ENCODE results near the gene SPECC1. TPM values are rescaled to one million over a fixed set of nuclear protein-coding genes. Genes with fewer than 3 reads are reported as not detected.

SPECC1 gene
- total RNA-seq, 1 donor from 2014 or later, result 26.9 TPM

- Histone ChIP-seq H3K9me3 (no peaks in the 10 kb centered on the region), H3K27me3 (ENCODE audit: low read depth) (no peaks in the 10 kb centered on the region), H3K4me3 (no peak overlapping the region), H3K4me1 (no peaks in the 10 kb centered on the region), H3K27ac (no peak overlapping the region), H3K36me3 (no peaks in the 10 kb centered on the region)
- no peak for DNase-seq
- TF ChIP-seq CTCF (IDR thresholded peaks at IDR 0.05), result no peak
- ATAC-seq, result no peak
- intact Hi-C loops (cut with DNase I), result no loop called here
Measured at GRCh38 chr17:20197272-20197926, 188.2 kb downstream of the SPECC1 start.

- Histone ChIP-seq H3K27ac (no peak overlapping the region), H3K4me1 (no peaks in the 10 kb centered on the region), H3K36me3 (no peaks in the 10 kb centered on the region), H3K4me3 (no peak overlapping the region), H3K9me3 (no peaks in the 10 kb centered on the region), H3K27me3 (ENCODE audit: low read depth) (no peaks in the 10 kb centered on the region)
- intact Hi-C loops (cut with DNase I), result no loop called here
- no peak for DNase-seq
- no peak for ATAC-seq
- TF ChIP-seq CTCF (IDR thresholded peaks at IDR 0.05), result no peak
Measured at GRCh38 chr17:20200016-20200795, 191.0 kb downstream of the SPECC1 start.

- Histone ChIP-seq H3K27ac (no peak overlapping the region), H3K9me3 (no peaks in the 10 kb centered on the region), H3K4me3 (no peak overlapping the region), H3K27me3 (ENCODE audit: low read depth) (no peaks in the 10 kb centered on the region), H3K4me1 (peaks cover 3% of the 10 kb centered on the region), H3K36me3 (no peaks in the 10 kb centered on the region)
- intact Hi-C loops (cut with DNase I), result no loop called here
- DNase-seq (no peak), ATAC-seq (no peak)
- TF ChIP-seq CTCF (IDR thresholded peaks at IDR 0.05), result no peak
Measured at GRCh38 chr17:20200865-20201458, 191.8 kb downstream of the SPECC1 start.

GRCh38 chr17:20202141-20202621 is 193.0 kb downstream of the SPECC1 start:
- DNase-seq, result no peak
- peaks cover 14% of the 10 kb centered on the region for H3K4me1 ChIP-seq
- H3K27me3 ChIP-seq (ENCODE audit: low read depth), result no peaks in the 10 kb centered on the region
- no peak for TF ChIP-seq CTCF (IDR thresholded peaks at IDR 0.05)
- intact Hi-C loops (cut with DNase I), result no loop called here
- no peaks in the 10 kb centered on the region for H3K36me3 ChIP-seq
- H3K9me3 ChIP-seq, result no peaks in the 10 kb centered on the region
- no peak for ATAC-seq
- no peak overlapping the region for H3K27ac ChIP-seq
- no peak overlapping the region for H3K4me3 ChIP-seq

- ATAC-seq (no peak), DNase-seq (no peak)
- Histone ChIP-seq H3K4me1 (peaks cover 14% of the 10 kb centered on the region), H3K27ac (no peak overlapping the region), H3K4me3 (no peak overlapping the region), H3K36me3 (no peaks in the 10 kb centered on the region), H3K27me3 (ENCODE audit: low read depth) (no peaks in the 10 kb centered on the region), H3K9me3 (no peaks in the 10 kb centered on the region)
- intact Hi-C loops (cut with DNase I), result no loop called here
- TF ChIP-seq CTCF (IDR thresholded peaks at IDR 0.05), result no peak
Measured at GRCh38 chr17:20203018-20203417, 193.9 kb downstream of the SPECC1 start.

Data from lower lobe of right lung (tissue), 2 donors.